Skeletal muscle cell (primary cell): Measurements from ENCODE around the gene DEAF1.
A peak's percentile ranks its signal among the peaks of the same experiment; 100 is the strongest.

Source experiments
- DNase-seq: peaks from one replicate; pipeline ENCODE4 v3.0.0-alpha.2; 2010; ENCODE audit warnings: low read depth
- H3K4me3 ChIP-seq: 2 replicates; pipeline ENCODE4 v1.5.1; 2011; ENCODE audit warnings: low read depth, mild to moderate bottlenecking, control low read depth, low read length, moderate library complexity

DEAF1 gene

DNA sequence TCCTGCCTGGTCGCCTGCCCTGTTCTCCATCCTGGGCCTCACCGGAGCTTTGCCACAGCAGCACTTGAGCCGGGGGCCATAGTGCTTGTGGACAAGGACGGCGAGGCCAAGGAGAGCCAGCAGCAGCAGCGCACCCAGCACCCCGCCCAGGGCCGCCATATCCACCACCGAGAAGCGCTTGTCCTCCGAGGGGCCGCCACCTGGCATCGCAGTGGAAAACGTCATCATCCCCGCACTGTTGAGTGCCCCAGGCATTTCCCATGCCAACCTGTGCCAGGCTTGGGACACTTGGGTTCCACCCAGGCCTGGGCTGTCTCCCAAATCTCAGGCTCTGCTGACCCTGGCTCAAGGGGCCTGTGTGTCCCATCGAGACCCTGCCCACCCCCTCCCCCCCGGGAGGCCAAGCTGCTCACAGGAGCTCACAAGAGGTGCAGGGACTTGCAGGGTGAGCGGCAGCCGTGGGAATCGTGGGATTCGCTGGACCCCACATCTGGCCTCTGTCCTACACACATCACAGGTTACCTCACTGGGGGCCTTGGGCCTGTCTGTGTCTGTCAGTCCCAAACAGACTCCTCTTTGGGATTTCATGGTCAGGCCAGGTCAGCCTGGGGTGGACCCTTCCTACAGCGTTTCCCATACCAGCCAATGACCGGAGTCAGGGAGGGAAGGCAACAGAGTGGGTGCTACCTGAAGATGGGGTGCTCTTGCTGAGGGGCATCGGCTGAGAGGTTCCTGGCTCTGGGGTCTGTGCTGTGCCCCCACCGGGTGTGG, 76.9 kb downstream of the DEAF1 start:
- H3K4me3 ChIP-seq = no peak overlapping the region
- DNase-seq = no peak

DNA sequence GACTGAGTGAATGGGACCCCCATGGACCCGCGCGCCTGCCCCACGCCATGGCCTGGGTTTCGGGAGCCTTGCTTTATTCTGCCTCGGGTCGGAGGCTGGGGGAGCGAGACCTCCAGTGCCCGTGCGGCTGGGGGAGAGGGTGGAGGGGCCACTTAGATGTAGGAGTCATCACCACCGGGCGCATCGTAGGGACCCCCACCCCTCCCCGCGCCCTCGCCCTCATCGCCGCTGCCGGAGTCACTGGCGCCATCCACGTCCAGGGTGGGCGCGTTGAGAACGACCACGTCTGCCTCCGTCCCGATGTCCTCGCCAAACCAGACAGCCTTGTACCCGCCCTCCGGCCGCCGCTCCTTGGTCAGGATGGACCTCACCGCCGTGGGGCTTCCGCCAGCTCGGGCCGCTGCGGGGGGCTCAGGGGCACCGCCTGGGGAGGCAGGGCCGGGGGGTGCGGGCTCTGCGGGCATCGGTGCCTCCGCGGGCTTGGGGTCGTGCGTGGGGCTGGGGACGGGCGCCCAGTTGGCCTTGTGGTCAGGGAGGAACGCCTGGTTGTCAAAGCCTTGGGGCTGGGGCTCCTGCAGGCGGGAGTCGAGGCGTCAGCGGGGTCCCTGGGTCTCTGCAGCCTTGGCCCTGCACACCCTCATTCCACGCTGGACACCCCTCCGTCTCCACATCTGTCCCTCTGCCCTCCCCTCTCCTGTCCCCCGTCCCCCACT, 77.7 kb downstream of the DEAF1 start:
- DNase-seq = no peak
- no peak overlapping the region for H3K4me3 ChIP-seq

- H3K4me3 ChIP-seq = peak overlapping the region; percentile 63
- no peak for DNase-seq
Measured at GRCh38 chr11:616320-617198, 78.5 kb downstream of the DEAF1 start.

- peak within 1 kb of the TSS; percentile 63 for H3K4me3 ChIP-seq
- DNase-seq = peak; percentile 54
Measured at GRCh38 chr11:615504-616319, 79.3 kb downstream of the DEAF1 start, which contains the start of gene IRF7. IRF7 (minus strand) TSS chr11:615950; CDS start chr11:615364, 586 bp downstream.

DNA sequence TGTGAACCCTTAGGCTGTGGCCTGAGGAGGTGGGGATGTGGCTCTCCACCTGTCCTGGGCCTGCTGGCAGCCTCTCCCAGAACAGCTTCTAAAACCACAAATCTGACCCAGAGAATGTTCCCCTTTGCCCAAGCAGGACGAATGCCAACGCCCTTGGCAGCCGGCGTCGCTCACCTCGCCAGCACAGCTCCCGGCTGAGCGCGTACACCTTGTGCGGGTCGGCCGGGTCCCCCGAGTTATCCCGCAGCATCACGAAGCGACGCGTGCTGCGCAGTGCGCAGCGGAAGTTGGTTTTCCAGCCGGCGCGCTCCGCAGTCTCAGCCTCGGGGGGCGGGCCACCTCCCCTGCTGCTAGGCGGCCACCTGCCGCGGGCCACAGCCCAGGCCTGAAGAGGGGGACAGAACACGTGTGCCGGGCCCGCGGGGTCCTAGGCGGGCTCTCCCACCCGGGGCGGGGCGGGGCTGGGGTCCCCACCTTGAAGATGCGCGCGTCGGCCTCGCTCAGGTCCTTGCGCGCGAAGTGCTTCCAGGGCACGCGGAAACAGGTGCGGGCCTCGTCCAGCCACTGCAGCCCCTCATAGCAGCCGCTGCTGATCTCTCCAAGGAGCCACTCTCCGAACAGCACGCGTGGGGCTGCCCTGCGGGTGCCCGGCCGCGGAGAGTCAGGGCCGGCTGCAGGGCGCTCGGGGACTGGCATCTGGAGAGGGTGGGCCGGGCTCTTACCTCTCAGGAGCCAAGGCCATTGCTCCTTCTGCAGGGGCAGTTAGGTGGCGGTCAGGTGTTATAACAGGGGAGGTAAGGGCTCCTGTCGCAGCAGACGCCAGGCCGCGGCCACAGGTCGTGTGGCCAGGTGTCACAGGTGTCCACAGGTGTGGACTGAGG, 80.2 kb downstream of the DEAF1 start:
- no peak for DNase-seq
- peak overlapping the region; percentile 63 for H3K4me3 ChIP-seq

GRCh38 chr11:614021-614622, 80.9 kb downstream of the DEAF1 start:
- H3K4me3 ChIP-seq = no peak overlapping the region
- DNase-seq = no peak

GRCh38 chr11:613369-613968, 81.6 kb downstream of the DEAF1 start:
- DNase-seq = no peak
- no peak overlapping the region for H3K4me3 ChIP-seq

- DNase-seq = no peak
- H3K4me3 ChIP-seq = no peak overlapping the region
Measured at GRCh38 chr11:612961-613300, 82.1 kb downstream of the DEAF1 start.

- no peak overlapping the region for H3K4me3 ChIP-seq
Measured at GRCh38 chr11:612201-612960, 82.6 kb downstream of the DEAF1 start.

GRCh38 chr11:611001-611996, 83.7 kb downstream of the DEAF1 start:
- DNase-seq = no peak
- no peak overlapping the region for H3K4me3 ChIP-seq

More at GRCh38 chr11:612201-612960, 82.6 kb downstream of the DEAF1 start:
- no peak for DNase-seq

- DNase-seq = no peak
Measured at GRCh38 chr11:610146-610801, 84.7 kb downstream of the DEAF1 start.

GRCh38 chr11:609341-609811, 85.6 kb downstream of the DEAF1 start:
- DNase-seq = no peak
- H3K4me3 ChIP-seq = no peak overlapping the region

More at GRCh38 chr11:610146-610801, 84.7 kb downstream of the DEAF1 start:
- no peak overlapping the region for H3K4me3 ChIP-seq

- no peak overlapping the region for H3K4me3 ChIP-seq
- DNase-seq = no peak
Measured at GRCh38 chr11:608791-609251, 86.2 kb downstream of the DEAF1 start.

- H3K4me3 ChIP-seq = no peak overlapping the region
Measured at GRCh38 chr11:607971-608659, 86.9 kb downstream of the DEAF1 start.

More at GRCh38 chr11:607971-608659, 86.9 kb downstream of the DEAF1 start:
- no peak for DNase-seq
